Suprapubic skin (tissue), 3 donors: ENCODE results near the gene HM13.
"Not testable (repeated sequence)": the region's sequence is repeated elsewhere in the genome, so short reads cannot be mapped to it uniquely, and the experiment has no call there.

ENCODE experiments used
- POLR2A ChIP-seq, 2 donors: fragments of 450-650 bp; IDR thresholded peaks; one replicate each; pipeline ENCODE4 v1.6.1; 2017; ENCODE audit warnings: antibody characterized with exemption in 2 of 2, mild to moderate bottlenecking in 2 of 2, moderate library complexity in 2 of 2
- TF ChIP-seq, protein P1 (sequence below), 2 donors: fragments of 200-600 bp in 1 of 2; fragments of 450-650 bp in 1 of 2; sonication (generic) in 1 of 2; IDR thresholded peaks; one replicate each; pipeline ENCODE4 v1.5.1; 2016 to 2019; ENCODE audit warnings: antibody characterized with exemption in 2 of 2, mild to moderate bottlenecking in 1 of 2, moderate library complexity in 1 of 2

DNA sequence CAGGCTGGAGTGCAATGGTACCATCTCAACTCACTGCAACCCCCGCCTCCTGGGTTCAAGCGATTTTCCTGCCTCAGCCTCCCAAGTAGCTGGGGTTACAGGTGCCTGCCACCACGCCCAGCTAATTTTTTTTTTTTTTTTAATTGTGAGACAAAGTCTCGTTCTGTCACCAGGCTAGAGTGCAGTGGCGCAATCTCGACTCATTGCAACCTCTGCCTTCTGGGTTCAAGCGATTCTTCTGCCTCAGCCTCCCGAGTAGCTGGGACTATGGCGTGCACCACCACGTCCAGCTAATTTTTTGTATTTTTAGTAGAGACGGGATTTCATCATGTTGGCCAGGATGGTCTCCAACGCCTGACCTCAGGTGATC is 98.0 kb downstream of the HM13 start:
- not testable (repeated sequence) for TF ChIP-seq POLR2A (IDR thresholded peaks at IDR 0.05)
- TF ChIP-seq, protein P1, sequence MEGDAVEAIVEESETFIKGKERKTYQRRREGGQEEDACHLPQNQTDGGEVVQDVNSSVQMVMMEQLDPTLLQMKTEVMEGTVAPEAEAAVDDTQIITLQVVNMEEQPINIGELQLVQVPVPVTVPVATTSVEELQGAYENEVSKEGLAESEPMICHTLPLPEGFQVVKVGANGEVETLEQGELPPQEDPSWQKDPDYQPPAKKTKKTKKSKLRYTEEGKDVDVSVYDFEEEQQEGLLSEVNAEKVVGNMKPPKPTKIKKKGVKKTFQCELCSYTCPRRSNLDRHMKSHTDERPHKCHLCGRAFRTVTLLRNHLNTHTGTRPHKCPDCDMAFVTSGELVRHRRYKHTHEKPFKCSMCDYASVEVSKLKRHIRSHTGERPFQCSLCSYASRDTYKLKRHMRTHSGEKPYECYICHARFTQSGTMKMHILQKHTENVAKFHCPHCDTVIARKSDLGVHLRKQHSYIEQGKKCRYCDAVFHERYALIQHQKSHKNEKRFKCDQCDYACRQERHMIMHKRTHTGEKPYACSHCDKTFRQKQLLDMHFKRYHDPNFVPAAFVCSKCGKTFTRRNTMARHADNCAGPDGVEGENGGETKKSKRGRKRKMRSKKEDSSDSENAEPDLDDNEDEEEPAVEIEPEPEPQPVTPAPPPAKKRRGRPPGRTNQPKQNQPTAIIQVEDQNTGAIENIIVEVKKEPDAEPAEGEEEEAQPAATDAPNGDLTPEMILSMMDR (IDR thresholded peaks at IDR 0.05): not testable (repeated sequence)
